OCI-LY7 (cell line): ENCODE results near the gene GALNT2. TPM values are rescaled to one million over a fixed set of nuclear protein-coding genes. Genes with fewer than 3 reads are reported as not detected.

ENCODE experiments used
- BruUV-seq: library from RNA; stranded (reverse); fragments of 400-500 nt; replicated peaks from 2 replicates; lab custom pipeline; 2021; lab: Mats Ljungman, UMichigan
- CTCF ChIA-PET: fragments of 300-600 bp; sonication (Branson Sonifier 250); formaldehyde crosslinking; loops from one replicate; lab custom pipeline; 2022; ENCODE audit warnings: antibody characterized with exemption; ENCODE audit not compliant: unreplicated experiment; lab: Charles Lee
- POLR2A ChIA-PET: fragments of 300-600 bp; sonication (Branson Sonifier 250); formaldehyde crosslinking; loops from one replicate; lab custom pipeline; 2022; ENCODE audit warnings: antibody characterized with exemption; lab: Charles Lee
- DNase-seq: peaks from one replicate; pipeline ENCODE4 v3.0.0-alpha.2; 2015; ENCODE audit warnings: low spot score
- H2AFZ ChIP-seq: fragments of 200-600 bp; sonication (generic), shearing (Covaris generic); 2 replicates; pipeline ENCODE4 v1.6.1; 2014; ENCODE audit warnings: mild to moderate bottlenecking, antibody characterized with exemption, low read length, moderate library complexity
- H3K27ac ChIP-seq: fragments of 200-600 bp; sonication (generic); 2 replicates; pipeline ENCODE4 v1.5.1; 2014; ENCODE audit warnings: mixed run types, low read depth, mild to moderate bottlenecking, moderate library complexity, low read length, inconsistent platforms; ENCODE audit not compliant: poor library complexity, severe bottlenecking
- H3K36me3 ChIP-seq: fragments of 200-600 bp; sonication (generic); 2 replicates; pipeline ENCODE4 v1.6.1; 2014; ENCODE audit warnings: mild to moderate bottlenecking, antibody characterized with exemption, low read length, moderate library complexity, mixed read lengths; ENCODE audit not compliant: insufficient read depth
- H3K4me1 ChIP-seq: fragments of 200-600 bp; sonication (generic); 2 replicates; pipeline ENCODE4 v1.5.1; 2014; ENCODE audit warnings: mild to moderate bottlenecking, low read length; ENCODE audit not compliant: insufficient read depth, poor library complexity, severe bottlenecking
- H3K4me2 ChIP-seq: fragments of 200-600 bp; sonication (generic); 2 replicates; pipeline ENCODE4 v1.6.1; 2014; ENCODE audit warnings: mild to moderate bottlenecking, low read length
- H3K4me3 ChIP-seq: fragments of 200-600 bp; sonication (generic); 2 replicates; pipeline ENCODE4 v1.5.1; 2014; ENCODE audit warnings: mild to moderate bottlenecking, low read depth, low read length; ENCODE audit not compliant: poor library complexity, severe bottlenecking
- H3K79me2 ChIP-seq: fragments of 200-600 bp; sonication (generic); 2 replicates; pipeline ENCODE4 v1.6.1; 2016; ENCODE audit warnings: low read depth, mild to moderate bottlenecking, low read length, moderate library complexity, mixed read lengths; ENCODE audit not compliant: insufficient read depth
- H3K9me2 ChIP-seq: fragments of 200-600 bp; sonication (generic); 2 replicates; pipeline ENCODE4 v1.6.1; 2016; ENCODE audit warnings: mild to moderate bottlenecking, low read length, mixed read lengths; ENCODE audit not compliant: insufficient read depth
- H3K9me3 ChIP-seq: fragments of 200-600 bp; sonication (generic); 2 replicates; pipeline ENCODE4 v1.6.1; 2014; ENCODE audit warnings: mild to moderate bottlenecking, mixed run types, low read length, mixed read lengths
- H4K20me1 ChIP-seq: fragments of 200-600 bp; sonication (generic); 2 replicates; pipeline ENCODE4 v1.6.1; 2014; ENCODE audit warnings: mild to moderate bottlenecking, antibody characterized with exemption, low read length, moderate library complexity, mixed read lengths; ENCODE audit not compliant: insufficient read depth
- EZH2phosphoT487 ChIP-seq: fragments of 200-600 bp; sonication (generic); IDR thresholded peaks from 2 replicates; pipeline ENCODE4 v1.6.1; 2018; ENCODE audit warnings: low read depth, borderline replicate concordance, mild to moderate bottlenecking, mixed run types, antibody characterized with exemption, low read length, moderate library complexity, mixed read lengths
- intact Hi-C: fragments of 100-400 bp; cut with micrococcal nuclease; formaldehyde crosslinking; loops from one replicate; pipeline ENCODE4 v1.10.0; 2022; ENCODE audit not compliant: unreplicated experiment
- total RNA-seq, 2 experiments: library from RNA; depleted of rRNA in 1 of 2; stranded (reverse); fragments of >200 nt in 1 of 2; shearing (Covaris generic) in 1 of 2; gene quantifications; 2 replicates each; pipeline ENCODE4 v1.2.3, GENCODE V29; 2014 to 2022
- TF ChIP-seq, protein P1 (sequence below): fragments of 200-600 bp; sonication (generic); conservative IDR thresholded peaks from 2 replicates; pipeline ENCODE4 v1.5.1; 2014; ENCODE audit warnings: mild to moderate bottlenecking, antibody characterized with exemption, low read length, moderate library complexity, mixed read lengths

GALNT2 gene
- total RNA-seq, 2 experiments from 2014 or later: 29.9 to 67.3 TPM

DNA sequence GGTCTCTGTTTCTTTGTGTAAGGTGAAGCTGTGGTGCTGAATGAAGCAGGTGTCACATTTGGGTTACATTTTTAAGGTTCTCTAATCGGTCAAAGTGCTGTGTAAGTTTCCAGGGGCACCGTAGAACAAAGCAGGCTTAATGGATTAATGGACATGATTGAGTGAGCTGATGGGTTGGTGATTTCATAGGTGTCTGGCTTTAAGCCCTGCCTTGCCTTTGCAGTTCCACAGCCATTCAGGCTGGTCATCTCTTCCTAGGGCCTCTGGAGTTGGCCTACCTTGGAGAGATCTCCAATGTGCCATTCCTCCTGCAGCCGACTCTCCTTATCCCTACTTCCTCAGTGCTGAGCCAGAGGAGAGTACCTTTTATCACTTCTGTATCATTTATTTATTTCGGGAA lies 15.2 kb downstream of the GALNT2 start:
- DNase-seq: no peak
- Histone ChIP-seq H3K4me1 (peaks cover 13% of the 10 kb centered on the region), H3K4me3 (no peak overlapping the region), H3K4me2 (no peak overlapping the region), H4K20me1 (no peaks in the 10 kb centered on the region), H3K9me3 (no peaks in the 10 kb centered on the region), H3K36me3 (peaks cover 4% of the 10 kb centered on the region), H2AFZ (no peak overlapping the region), H3K79me2 (peaks cover 21% of the 10 kb centered on the region; the same call in 1 of the 2 replicates), H3K9me2 (no peaks in the 10 kb centered on the region), H3K27ac (no peak overlapping the region)
- intact Hi-C loops: no loop called here
- ChIA-PET CTCF (no interaction called here), POLR2A (no interaction called here)
- no peak for TF ChIP-seq EZH2phosphoT487
- TF ChIP-seq, protein P1, sequence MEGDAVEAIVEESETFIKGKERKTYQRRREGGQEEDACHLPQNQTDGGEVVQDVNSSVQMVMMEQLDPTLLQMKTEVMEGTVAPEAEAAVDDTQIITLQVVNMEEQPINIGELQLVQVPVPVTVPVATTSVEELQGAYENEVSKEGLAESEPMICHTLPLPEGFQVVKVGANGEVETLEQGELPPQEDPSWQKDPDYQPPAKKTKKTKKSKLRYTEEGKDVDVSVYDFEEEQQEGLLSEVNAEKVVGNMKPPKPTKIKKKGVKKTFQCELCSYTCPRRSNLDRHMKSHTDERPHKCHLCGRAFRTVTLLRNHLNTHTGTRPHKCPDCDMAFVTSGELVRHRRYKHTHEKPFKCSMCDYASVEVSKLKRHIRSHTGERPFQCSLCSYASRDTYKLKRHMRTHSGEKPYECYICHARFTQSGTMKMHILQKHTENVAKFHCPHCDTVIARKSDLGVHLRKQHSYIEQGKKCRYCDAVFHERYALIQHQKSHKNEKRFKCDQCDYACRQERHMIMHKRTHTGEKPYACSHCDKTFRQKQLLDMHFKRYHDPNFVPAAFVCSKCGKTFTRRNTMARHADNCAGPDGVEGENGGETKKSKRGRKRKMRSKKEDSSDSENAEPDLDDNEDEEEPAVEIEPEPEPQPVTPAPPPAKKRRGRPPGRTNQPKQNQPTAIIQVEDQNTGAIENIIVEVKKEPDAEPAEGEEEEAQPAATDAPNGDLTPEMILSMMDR: no peak
- BruUV-seq: no TSS peak

DNA sequence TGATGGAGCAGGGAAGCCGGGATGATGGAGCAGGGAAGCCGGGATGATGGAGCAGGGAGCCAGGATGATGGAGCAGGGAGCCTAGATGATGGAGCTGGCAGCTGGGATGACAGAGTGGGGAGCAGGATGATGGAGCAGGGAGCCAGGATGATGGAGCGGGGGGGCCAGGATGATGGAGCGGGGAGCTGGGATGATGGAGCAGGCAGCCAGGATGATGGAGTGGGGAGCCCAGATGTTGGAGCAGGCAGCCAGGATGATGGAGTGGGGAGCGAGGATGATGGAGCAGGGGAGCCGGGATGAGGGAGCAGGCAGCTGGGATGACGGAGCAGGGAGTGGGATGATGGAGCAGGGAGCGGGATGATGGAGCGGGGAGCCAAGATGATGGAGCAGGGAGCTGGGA lies 16.0 kb downstream of the GALNT2 start:
- DNase-seq: no peak
- intact Hi-C loops: no loop called here
- H3K36me3 ChIP-seq: peaks cover 4% of the 10 kb centered on the region
- no peaks in the 10 kb centered on the region for H3K9me3 ChIP-seq
- TF ChIP-seq EZH2phosphoT487: no peak
- TF ChIP-seq, protein P1: no peak
- H3K79me2 ChIP-seq: peaks cover 24% of the 10 kb centered on the region; the same call in 1 of the 2 replicates
- H3K4me1 ChIP-seq: peaks cover 13% of the 10 kb centered on the region
- H3K27ac ChIP-seq: no peak overlapping the region
- no peaks in the 10 kb centered on the region; the same call in 1 of the 2 replicates for H4K20me1 ChIP-seq
- no peak overlapping the region for H3K4me2 ChIP-seq
- H2AFZ ChIP-seq: no peak overlapping the region
- ChIA-PET POLR2A (interaction anchor here (0.6 kb wide), 1 partner anchor 788 kb away, joined by 3 read pairs; no protein-coding TSS in a partner anchor), CTCF (no interaction called here)
- H3K4me3 ChIP-seq: no peak overlapping the region
- BruUV-seq: no TSS peak
- H3K9me2 ChIP-seq: no peaks in the 10 kb centered on the region

DNA sequence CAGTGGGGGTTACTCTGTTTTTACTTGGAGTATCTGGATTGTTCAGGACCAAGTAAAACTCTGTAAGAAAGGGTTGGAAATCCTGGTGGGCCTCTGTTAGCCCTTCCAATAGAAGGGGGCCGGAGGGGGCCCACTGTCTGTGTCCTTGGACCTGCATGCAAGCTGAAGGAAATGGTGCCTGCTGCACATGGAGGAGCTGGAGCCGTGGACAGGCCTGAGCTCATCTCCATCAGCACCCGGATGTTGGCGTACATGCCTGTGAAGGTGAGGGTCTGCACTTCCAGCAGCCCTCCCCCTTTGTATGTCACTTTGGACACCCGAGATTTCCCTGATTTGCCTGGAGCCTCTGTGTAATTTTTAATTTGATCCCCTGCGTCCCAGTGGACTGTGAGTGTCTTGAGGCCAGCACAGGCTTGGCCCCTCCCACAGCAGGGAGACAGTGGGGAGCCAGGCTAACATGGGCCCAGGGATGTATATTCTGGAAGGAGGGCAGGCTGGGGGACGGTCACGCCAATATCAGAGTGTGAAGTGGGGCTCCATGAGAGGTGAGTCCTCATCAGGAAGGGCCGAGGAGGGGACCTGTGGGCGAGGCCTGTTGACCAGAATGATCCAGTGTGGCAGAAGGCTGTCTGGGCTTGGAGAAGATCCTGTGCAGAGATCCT lies 16.8 kb downstream of the GALNT2 start:
- DNase-seq: no peak
- H2AFZ ChIP-seq: no peak overlapping the region
- H3K4me1 ChIP-seq: peaks cover 13% of the 10 kb centered on the region
- H3K79me2 ChIP-seq: peaks cover 24% of the 10 kb centered on the region; the same call in 1 of the 2 replicates
- H3K36me3 ChIP-seq: peaks cover 4% of the 10 kb centered on the region
- TF ChIP-seq, protein P1: no peak
- no peak for TF ChIP-seq EZH2phosphoT487
- POLR2A ChIA-PET: interaction anchor here (1.0 kb wide), 1 partner anchor 28 kb away, joined by 7 read pairs; no protein-coding TSS in a partner anchor
- no peaks in the 10 kb centered on the region for H3K9me2 ChIP-seq
- intact Hi-C loops: no loop called here
- no peak overlapping the region for H3K27ac ChIP-seq
- H4K20me1 ChIP-seq: no peaks in the 10 kb centered on the region; the same call in 1 of the 2 replicates
- H3K4me3 ChIP-seq: no peak overlapping the region
- CTCF ChIA-PET: no interaction called here
- no TSS peak for BruUV-seq
- H3K9me3 ChIP-seq: no peaks in the 10 kb centered on the region
- H3K4me2 ChIP-seq: peak overlapping the region; percentile 43; the same call in 1 of the 2 replicates
